NCI-H146 treated with DMSO at 0.1 percent for 48 hours (cell line): Measurements from ENCODE around the gene WAS.
A peak's percentile ranks its signal among the peaks of the same experiment; 100 is the strongest.
"Not testable (repeated sequence)": the region's sequence is repeated elsewhere in the genome, so short reads cannot be mapped to it uniquely, and the experiment has no call there.

Source experiments
- DNase-seq: peaks from one replicate; lab custom pipeline; 2025; ENCODE audit not compliant: unreplicated experiment; lab: John Stamatoyannopoulos, UW

WAS gene

DNA sequence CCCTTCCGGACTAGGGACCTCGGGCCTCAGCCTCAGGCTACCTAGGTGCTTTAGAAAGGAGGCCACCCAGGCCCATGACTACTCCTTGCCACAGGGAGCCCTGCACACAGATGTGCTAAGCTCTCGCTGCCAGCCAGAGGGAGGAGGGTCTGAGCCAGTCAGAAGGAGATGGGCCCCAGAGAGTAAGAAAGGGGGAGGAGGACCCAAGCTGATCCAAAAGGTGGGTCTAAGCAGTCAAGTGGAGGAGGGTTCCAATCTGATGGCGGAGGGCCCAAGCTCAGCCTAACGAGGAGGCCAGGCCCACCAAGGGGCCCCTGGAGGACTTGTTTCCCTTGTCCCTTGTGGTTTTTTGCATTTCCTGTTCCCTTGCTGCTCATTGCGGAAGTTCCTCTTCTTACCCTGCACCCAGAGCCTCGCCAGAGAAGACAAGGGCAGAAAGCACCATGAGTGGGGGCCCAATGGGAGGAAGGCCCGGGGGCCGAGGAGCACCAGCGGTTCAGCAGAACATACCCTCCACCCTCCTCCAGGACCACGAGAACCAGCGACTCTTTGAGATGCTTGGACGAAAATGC is at the start of gene WAS:
WAS (plus strand) TSS at position 389 of the 572 bp plus-strand sequence; CDS start at position 444, 55 bp downstream.
- no peak for DNase-seq

- DNase-seq: no peak
Observed at GRCh38 chrX:48636301-48636700, 47.3 kb upstream of the WAS start.

DNA sequence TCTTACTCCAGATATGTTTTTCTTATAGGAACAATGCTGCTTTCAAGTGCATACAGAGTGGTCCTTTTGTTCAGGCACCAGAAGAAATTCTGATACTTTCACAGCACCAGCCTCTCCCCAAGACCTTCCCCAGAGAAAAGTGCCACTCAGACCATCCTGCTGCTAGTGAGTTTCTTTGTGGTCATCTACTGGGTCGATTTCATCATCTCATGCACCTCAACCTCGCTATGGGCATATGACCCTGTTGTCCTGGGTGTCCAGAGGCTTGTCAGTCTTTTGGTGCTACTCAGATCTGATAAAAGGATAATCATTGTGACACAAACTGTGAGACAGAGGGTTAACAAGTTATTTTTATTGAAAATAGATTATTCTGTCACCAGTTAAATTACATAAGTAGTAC is 46.8 kb upstream of the WAS start:
- no peak for DNase-seq

DNA sequence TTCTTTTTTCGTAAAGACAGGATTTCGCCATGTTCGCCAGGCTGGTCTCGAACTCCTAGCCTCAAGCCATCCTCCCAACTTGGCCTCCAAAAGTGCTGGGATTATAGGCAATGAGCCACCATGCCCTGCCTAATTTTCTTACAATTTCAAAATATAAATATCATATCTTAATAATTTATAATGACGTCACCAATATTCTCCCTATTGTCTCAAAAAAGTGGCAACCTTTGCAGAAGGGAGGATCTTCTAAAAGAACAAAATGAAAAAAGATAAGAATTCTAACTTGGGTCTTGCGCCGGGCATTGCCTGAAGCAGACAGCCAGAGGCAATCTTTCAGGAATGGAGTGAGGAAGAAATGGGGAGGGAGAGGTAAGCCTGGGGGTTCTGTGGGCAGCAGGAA is 37.9 kb upstream of the WAS start:
- DNase-seq: no peak

DNA sequence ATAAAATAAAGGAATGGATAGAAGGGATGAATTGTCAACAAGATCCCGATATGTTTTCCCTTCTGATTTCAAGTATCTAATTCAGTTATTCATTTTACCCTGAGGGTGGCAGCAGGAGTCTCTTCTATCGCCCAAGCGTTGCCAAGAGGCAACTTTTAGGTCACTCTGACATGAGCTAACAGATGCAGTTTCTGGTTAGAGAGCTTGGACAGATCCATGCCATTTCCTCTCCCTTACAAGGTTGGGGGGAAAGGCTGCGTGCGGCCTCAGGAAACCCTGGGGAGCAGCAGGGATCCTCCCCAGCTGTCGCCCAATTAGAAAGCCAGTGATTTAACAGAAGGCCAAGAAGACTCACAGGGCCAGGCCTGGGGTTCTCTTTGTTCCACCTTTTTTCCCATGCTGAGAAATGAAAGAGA is 35.3 kb upstream of the WAS start:
- peak; percentile 25 for DNase-seq

- no peak for DNase-seq
Observed at GRCh38 chrX:48649102-48649501, 34.5 kb upstream of the WAS start.

DNA sequence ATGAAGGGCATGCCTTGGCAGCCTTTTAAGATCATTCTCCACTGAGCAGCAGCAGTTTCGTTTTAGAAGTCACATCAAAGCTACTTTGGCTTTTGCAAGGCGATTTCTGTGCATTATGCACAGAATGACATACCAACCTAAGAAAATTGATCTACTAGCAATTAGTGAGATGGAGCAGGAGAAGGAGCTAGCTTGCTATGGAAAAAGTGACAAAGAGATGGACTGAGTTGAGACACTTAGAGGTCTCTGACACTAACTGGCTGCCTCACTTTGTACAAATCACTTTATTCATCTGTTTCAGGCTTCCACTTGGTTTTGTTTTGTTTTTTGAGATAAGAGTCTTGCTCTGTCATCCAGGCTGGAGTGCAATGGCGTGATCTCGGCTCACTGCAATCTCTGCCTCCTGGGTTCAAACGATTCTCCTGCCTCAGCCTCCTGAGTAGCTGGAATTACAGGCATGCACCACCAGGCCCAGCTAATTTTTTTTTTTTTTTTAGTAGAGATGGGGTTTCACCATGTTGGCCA is 31.5 kb upstream of the WAS start:
- not testable (repeated sequence) for DNase-seq

DNA sequence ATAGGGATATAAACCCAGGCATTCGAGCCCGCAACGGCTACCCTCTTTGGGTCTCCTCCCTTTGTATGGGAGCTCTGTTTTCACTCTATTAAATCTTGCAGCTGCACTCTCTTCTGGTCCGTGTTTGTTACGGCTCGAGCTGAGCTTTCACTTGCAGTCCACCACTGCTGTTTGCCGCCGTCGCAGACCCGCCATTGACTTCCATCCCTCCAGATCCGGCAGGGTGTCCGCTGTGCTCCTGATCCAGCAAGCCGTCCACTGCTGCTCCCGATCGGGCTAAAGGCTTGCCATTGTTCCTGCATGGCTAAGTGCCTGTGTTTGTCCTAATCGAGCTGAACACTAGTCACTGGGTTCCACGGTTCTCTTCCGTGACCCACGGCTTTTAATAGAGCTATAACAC is 28.9 kb upstream of the WAS start:
- DNase-seq: not testable (repeated sequence)

- DNase-seq: not testable (repeated sequence)
Observed at GRCh38 chrX:48659686-48660085, 23.9 kb upstream of the WAS start.

DNA sequence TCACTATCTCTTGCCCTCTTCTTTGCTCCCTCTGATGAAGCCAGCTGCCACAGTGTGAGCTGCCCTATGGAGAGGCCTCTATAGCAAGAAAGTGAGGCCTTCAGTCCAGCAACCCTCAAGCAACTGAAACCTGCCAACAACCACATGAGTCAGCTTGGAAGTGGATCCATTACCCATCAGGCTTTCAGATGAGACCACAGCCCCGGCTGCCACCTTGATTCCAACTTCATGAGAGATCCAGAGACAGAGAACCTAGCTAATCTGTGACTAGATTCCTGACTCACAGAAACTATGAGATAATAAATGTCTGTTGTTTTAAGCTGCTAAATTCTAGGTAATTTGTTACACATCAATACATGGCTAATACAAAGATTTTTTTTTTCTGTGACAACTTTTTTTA is 20.4 kb upstream of the WAS start:
- DNase-seq: no peak

DNA sequence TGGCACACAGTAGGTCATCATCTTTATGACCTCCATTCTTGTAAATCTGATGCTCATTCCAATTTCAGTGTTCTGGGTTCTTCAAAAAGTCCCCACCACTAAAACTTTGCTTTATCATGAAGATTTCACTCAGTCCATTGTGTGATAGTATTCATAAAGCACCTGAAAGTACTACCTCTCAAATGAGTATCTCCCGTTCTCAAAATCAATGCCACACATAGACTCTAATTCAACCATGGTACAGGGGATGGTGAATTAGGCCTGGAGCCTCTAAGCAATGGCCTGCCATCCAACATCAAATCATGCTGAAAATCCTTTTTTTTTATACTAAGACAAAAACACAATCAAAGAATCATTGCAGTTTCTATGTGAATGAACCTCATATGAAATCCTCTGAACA is 19.4 kb upstream of the WAS start:
- no peak for DNase-seq

DNA sequence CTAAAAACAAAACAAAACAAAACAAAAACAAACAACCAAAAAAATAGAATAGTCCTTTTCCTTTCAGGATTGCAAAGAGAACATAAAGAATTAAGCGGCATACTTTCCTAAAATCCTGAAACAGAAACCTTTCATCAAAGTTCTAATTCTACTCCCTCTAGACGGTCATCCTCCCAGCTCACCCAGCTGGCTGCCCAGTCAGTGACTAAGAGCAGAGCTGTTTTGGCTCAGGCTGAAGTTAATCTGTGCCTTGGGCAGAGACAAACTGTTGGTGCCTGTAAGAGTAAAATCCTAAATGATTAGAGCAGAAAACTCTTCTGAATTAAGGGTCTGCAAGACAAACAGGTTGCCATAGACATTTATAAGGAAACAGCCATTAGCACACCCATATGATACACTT is 17.6 kb upstream of the WAS start:
- no peak for DNase-seq

GRCh38 chrX:48666649-48667048 is 16.9 kb upstream of the WAS start:
- DNase-seq: no peak

- DNase-seq: no peak
Observed at GRCh38 chrX:48667509-48667908, 16.1 kb upstream of the WAS start.

- not testable (repeated sequence) for DNase-seq
Observed at GRCh38 chrX:48668187-48668586, 15.4 kb upstream of the WAS start.

- DNase-seq: peak; percentile 80
Observed at GRCh38 chrX:48676106-48676892, 7.3 kb upstream of the WAS start.

DNA sequence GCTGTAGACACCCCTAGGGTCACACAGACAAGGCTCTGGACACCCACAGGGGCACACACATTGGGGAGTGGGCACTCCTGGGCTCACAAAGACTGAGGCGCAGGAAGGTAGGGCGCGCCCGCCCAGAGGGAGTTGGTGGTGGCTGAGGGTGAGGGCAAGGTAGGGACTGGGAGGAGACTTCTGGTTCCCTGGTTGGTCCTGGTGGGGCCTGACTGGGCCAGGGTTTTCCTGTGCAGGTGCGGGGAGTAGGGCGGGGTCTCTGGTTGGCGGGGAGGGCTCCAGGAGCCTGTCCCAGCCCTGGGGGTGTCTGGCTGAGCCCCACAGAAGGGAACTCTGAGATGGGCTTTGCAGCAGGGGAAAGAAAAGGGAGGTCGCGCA is 6.7 kb upstream of the WAS start:
- DNase-seq: no peak

DNA sequence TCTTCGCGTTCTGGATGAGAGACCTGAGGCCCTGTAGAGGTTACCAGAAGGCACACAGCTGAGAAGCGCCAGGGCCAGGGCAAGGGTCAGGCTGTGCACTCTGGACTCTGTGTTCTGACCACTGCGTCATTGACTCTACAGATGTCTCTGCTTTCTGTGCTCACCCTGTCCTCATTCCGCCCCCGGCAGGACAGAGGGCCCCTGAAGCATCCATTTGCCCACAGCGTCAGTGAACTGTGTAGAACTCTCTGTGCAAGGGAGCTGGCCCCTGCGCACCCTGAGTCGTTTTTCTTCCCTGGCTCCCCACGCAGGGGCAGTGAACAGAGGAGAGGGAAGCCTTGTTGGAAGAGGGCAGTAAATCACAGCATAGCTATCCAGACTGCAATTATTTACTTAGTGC is 6.1 kb upstream of the WAS start:
- DNase-seq: no peak

GRCh38 chrX:48680467-48680866 is 3.1 kb upstream of the WAS start:
- not testable (repeated sequence) for DNase-seq

DNA sequence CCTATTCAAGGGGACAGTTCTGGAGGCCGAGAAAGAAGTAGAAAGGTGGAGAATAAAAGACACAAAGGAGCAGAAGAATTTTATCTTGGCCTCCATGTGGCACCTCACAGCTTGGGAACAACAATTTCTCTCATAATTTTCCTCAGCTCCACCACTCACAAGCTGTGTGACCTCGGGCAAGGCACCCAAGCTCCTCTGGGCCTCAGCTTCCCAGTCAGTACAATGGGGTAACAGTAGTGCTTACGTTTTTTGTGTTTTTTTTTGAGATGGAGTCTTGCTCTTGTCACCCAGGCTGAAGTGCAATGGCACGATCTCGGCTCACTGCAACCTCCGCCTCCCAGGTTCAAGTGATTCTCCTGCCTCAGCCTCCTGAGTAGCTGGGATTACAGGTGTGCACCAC is 2.7 kb upstream of the WAS start:
- DNase-seq: not testable (repeated sequence)

DNA sequence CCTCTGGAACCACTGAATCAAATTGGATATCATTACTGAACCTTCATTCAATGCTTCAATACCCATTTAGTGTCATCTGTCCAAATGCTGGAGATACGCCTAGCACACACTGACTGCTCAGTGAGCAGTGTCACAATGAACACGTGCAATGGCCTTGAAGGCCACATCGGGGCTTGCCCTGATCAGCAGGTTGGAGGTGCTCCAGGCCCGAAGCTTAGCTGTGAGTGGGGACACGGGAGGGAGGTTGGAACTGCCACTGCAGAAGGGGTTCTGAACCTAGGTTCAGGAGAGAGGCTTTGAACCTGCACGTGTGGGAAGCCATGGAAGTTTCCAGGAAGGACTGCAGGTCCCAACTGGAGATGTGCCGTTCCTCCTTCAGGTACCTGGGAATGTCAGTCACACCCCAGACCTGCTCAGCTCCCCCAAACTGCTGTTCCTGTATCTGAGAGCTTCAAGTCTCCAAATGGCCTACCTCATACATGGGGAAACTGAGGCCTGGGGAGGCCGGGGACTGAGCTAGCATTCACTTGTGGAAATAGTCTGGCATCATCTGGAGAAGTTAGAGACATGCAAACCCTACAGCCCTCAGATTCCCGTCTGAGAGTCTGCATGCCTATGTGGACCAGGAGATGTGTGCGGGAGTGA is 1.9 kb upstream of the WAS start:
- DNase-seq: no peak

DNA sequence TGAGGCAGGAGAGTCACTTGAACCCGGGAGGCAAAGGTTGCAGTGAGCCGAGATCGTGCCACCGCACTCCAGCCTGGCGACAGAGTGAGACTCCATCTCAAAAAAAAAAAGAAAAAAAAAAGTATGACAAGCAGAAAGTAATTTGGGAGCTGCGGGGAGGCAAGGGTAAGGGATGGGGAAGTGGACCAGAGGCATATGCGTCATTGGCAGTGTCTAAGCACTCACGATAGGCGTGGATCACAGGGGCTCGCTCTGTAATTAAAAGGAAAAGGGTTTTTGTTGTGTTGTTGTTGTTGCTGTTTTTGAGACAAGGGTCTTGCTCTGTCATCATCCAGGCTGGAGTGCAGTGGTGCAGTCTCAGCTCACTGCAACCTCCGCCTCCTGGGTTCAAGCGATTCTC is 804 bp upstream of the WAS start:
- DNase-seq: not testable (repeated sequence)
